ENCODE data around the gene TNFSF15. TPM values are rescaled to one million over a fixed set of nuclear protein-coding genes. Genes with fewer than 3 reads are reported as not detected.

TNFSF15 gene
- polyA plus RNA-seq, 3 donors: 3.5 to 8.0 (median 5.3) TPM

GRCh38 chr9:114825126-114825795, 19.4 kb upstream of the TNFSF15 start:
- DNase-seq (ENCODE audit: low read depth in 3 of 3, low spot score in 2 of 3): no peak

- no peak for DNase-seq (ENCODE audit: low read depth in 3 of 3, low spot score in 2 of 3)
Observed at GRCh38 chr9:114824110-114824509, 18.3 kb upstream of the TNFSF15 start.

- no peak for DNase-seq (ENCODE audit: low read depth in 3 of 3, low spot score in 2 of 3)
Observed at GRCh38 chr9:114823441-114823840, 17.6 kb upstream of the TNFSF15 start.

- no peak for DNase-seq (ENCODE audit: low read depth in 3 of 3, low spot score in 2 of 3)
Observed at GRCh38 chr9:114822708-114823107, 16.9 kb upstream of the TNFSF15 start.

GRCh38 chr9:114820776-114821501, 15.1 kb upstream of the TNFSF15 start:
- no peak for DNase-seq (ENCODE audit: low read depth in 3 of 3, low spot score in 2 of 3)

- no peak for DNase-seq (ENCODE audit: low read depth in 3 of 3, low spot score in 2 of 3)
Observed at GRCh38 chr9:114818178-114818577, 12.3 kb upstream of the TNFSF15 start.

- DNase-seq (ENCODE audit: low read depth in 3 of 3, low spot score in 2 of 3): no peak
Observed at GRCh38 chr9:114813717-114814418, 8.0 kb upstream of the TNFSF15 start.

- DNase-seq (ENCODE audit: low read depth in 3 of 3, low spot score in 2 of 3): no peak
Observed at GRCh38 chr9:114811966-114812636, 6.3 kb upstream of the TNFSF15 start.

- no peak for DNase-seq (ENCODE audit: low read depth in 3 of 3, low spot score in 2 of 3)
Observed at GRCh38 chr9:114811301-114811700, 5.5 kb upstream of the TNFSF15 start.

GRCh38 chr9:114810614-114811013, 4.8 kb upstream of the TNFSF15 start:
- no peak for DNase-seq (ENCODE audit: low read depth in 3 of 3, low spot score in 2 of 3)

- no peak for DNase-seq (ENCODE audit: low read depth in 3 of 3, low spot score in 2 of 3)
Observed at GRCh38 chr9:114806526-114806900, 674 bp upstream of the TNFSF15 start.

GRCh38 chr9:114804505-114804904, 1.3 kb downstream of the TNFSF15 start:
- no peak for DNase-seq (ENCODE audit: low read depth in 3 of 3, low spot score in 2 of 3)

- no peak for DNase-seq (ENCODE audit: low read depth in 3 of 3, low spot score in 2 of 3)
Observed at GRCh38 chr9:114803479-114804265, 2.2 kb downstream of the TNFSF15 start.

- DNase-seq (ENCODE audit: low read depth in 3 of 3, low spot score in 2 of 3): no peak
Observed at GRCh38 chr9:114799925-114800324, 5.9 kb downstream of the TNFSF15 start.

- DNase-seq (ENCODE audit: low read depth in 3 of 3, low spot score in 2 of 3): no peak
Observed at GRCh38 chr9:114799441-114799840, 6.4 kb downstream of the TNFSF15 start.

- DNase-seq (ENCODE audit: low read depth in 3 of 3, low spot score in 2 of 3): no peak
Observed at GRCh38 chr9:114798780-114799427, 6.9 kb downstream of the TNFSF15 start.

GRCh38 chr9:114798101-114798500, 7.7 kb downstream of the TNFSF15 start:
- DNase-seq (ENCODE audit: low read depth in 3 of 3, low spot score in 2 of 3): no peak

GRCh38 chr9:114792396-114792795, 13.4 kb downstream of the TNFSF15 start:
- no peak for DNase-seq (ENCODE audit: low read depth in 3 of 3, low spot score in 2 of 3)

- DNase-seq (ENCODE audit: low read depth in 3 of 3, low spot score in 2 of 3): no peak
Observed at GRCh38 chr9:114791736-114792135, 14.1 kb downstream of the TNFSF15 start.

- no peak for DNase-seq (ENCODE audit: low read depth in 3 of 3, low spot score in 2 of 3)
Observed at GRCh38 chr9:114791312-114791711, 14.5 kb downstream of the TNFSF15 start.
